OCI-LY7 (cell line): ENCODE data around the gene KCNE2.

Experiments
- CTCF ChIP-seq: fragments of 200-600 bp; sonication (generic); conservative IDR thresholded peaks from 2 replicates; pipeline ENCODE4 v1.5.1; 2014; ENCODE audit warnings: mild to moderate bottlenecking, antibody characterized with exemption, low read length, moderate library complexity, mixed read lengths
- EZH2phosphoT487 ChIP-seq: fragments of 200-600 bp; sonication (generic); IDR thresholded peaks from 2 replicates; pipeline ENCODE4 v1.6.1; 2018; ENCODE audit warnings: low read depth, borderline replicate concordance, mild to moderate bottlenecking, mixed run types, antibody characterized with exemption, low read length, moderate library complexity, mixed read lengths

GRCh38 chr21:34364921-34365320, 1.1 kb downstream of the KCNE2 start:
- no peak for TF ChIP-seq CTCF
- no peak for TF ChIP-seq EZH2phosphoT487
